Activated CD8-positive, alpha-beta memory T cell treated with anti-CD3 and anti-CD28 coated beads, Interleukin-2, amount 50 U/mL, for 1 hour (primary cell): ENCODE data around the gene MBD5.

Experiments used
- DNase-seq: peaks from one replicate; pipeline ENCODE4 v3.0.0-alpha.2; 2020; ENCODE audit errors: extremely low read depth

MBD5 gene

GRCh38 chr2:148218326-148219075 is 197.6 kb downstream of the MBD5 start:
- no peak for DNase-seq

GRCh38 chr2:148221166-148221565 is 200.3 kb downstream of the MBD5 start:
- no peak for DNase-seq

- no peak for DNase-seq
Observed at GRCh38 chr2:148221926-148222325, 201.0 kb downstream of the MBD5 start.

GRCh38 chr2:148231858-148232257 is 211.0 kb downstream of the MBD5 start:
- no peak for DNase-seq

GRCh38 chr2:148234143-148234542 is 213.3 kb downstream of the MBD5 start:
- no peak for DNase-seq

- DNase-seq, result no peak
Observed at GRCh38 chr2:148237911-148238310, 217.0 kb downstream of the MBD5 start.

GRCh38 chr2:148238561-148238960 is 217.7 kb downstream of the MBD5 start:
- DNase-seq, result no peak

GRCh38 chr2:148240838-148241237 is 219.9 kb downstream of the MBD5 start:
- DNase-seq, result no peak

GRCh38 chr2:148244593-148245292 is 223.9 kb downstream of the MBD5 start:
- no peak for DNase-seq

- no peak for DNase-seq
Observed at GRCh38 chr2:148251993-148252392, 231.1 kb downstream of the MBD5 start.

- DNase-seq, result no peak
Observed at GRCh38 chr2:148252646-148253045, 231.8 kb downstream of the MBD5 start.

GRCh38 chr2:148253685-148254084 is 232.8 kb downstream of the MBD5 start:
- DNase-seq, result no peak

GRCh38 chr2:148255929-148256328 is 235.0 kb downstream of the MBD5 start:
- DNase-seq, result no peak

GRCh38 chr2:148257276-148257675 is 236.4 kb downstream of the MBD5 start:
- no peak for DNase-seq

GRCh38 chr2:148258124-148258523 is 237.2 kb downstream of the MBD5 start:
- DNase-seq, result no peak

GRCh38 chr2:148259674-148260073 is 238.8 kb downstream of the MBD5 start:
- DNase-seq, result no peak

GRCh38 chr2:148263890-148264289 is 243.0 kb downstream of the MBD5 start:
- DNase-seq, result no peak

GRCh38 chr2:148273158-148273691 is 252.3 kb downstream of the MBD5 start:
- no peak for DNase-seq

GRCh38 chr2:148279216-148279615 is 258.3 kb downstream of the MBD5 start:
- DNase-seq, result no peak

GRCh38 chr2:148282201-148282600 is 261.3 kb downstream of the MBD5 start:
- no peak for DNase-seq

- DNase-seq, result no peak
Observed at GRCh38 chr2:148292431-148292830, 271.5 kb downstream of the MBD5 start.

- DNase-seq, result no peak
Observed at GRCh38 chr2:148298196-148298595, 277.3 kb downstream of the MBD5 start.

GRCh38 chr2:148299616-148300015 is 278.7 kb downstream of the MBD5 start:
- DNase-seq, result no peak
